ENCODE measurements around the gene ZBTB16.

Gene ZBTB16

DNA sequence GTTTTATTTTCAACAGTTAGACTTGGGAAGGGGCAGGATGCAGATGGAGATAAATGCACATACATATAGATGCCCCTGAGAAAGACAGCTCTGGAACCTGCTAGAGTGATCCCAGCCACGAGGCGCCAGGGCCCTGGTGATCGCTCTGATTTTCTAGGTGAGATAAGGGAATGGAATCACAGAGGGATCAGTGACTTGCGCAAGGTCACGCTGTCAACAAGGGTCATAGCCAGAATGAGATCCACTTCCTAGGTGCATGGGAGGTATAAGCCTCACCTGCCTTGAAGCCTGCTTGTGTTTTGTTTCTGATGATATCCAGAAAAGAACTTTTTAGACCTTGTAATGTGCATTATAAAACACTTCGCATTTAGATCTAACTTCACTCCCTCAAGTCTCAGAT lies 47.5 kb downstream of the ZBTB16 start:
- DNase-seq (ENCODE audit: low read depth): no peak

DNA sequence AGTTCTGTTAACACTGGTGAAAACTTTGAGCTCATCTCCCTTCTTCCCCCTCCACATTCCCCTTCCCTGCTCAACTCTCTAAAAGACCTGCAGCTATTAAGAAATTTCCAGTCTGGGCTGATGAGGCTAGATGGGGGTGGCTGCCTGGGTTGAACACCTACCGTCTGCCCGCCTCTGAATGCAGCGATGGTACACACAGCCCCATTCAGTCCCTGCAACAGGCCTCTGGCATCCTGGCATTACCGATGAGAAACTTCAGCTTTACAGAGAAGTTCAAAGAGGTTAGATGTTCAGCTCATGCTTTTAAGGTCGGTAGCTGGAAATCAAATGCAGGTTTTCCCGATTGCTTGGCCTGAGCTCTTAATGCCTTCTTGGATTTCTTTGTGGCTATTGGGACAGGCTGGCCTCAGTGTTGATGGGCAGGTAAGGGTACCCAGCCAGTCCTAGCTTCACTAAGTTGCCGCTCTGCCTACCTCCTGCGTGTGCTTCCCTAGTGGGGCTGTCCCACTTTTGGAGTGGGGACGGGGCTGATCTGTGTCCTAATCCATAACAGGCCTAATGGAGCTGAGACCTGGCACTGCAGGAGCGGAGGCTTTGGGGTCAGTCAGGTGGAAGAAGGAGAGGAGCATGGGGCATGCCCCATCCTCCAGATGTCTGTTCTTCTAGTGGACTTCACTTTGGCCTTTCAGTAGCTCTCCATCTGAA lies 49.1 kb downstream of the ZBTB16 start:
- DNase-seq (ENCODE audit: low read depth): no peak

DNA sequence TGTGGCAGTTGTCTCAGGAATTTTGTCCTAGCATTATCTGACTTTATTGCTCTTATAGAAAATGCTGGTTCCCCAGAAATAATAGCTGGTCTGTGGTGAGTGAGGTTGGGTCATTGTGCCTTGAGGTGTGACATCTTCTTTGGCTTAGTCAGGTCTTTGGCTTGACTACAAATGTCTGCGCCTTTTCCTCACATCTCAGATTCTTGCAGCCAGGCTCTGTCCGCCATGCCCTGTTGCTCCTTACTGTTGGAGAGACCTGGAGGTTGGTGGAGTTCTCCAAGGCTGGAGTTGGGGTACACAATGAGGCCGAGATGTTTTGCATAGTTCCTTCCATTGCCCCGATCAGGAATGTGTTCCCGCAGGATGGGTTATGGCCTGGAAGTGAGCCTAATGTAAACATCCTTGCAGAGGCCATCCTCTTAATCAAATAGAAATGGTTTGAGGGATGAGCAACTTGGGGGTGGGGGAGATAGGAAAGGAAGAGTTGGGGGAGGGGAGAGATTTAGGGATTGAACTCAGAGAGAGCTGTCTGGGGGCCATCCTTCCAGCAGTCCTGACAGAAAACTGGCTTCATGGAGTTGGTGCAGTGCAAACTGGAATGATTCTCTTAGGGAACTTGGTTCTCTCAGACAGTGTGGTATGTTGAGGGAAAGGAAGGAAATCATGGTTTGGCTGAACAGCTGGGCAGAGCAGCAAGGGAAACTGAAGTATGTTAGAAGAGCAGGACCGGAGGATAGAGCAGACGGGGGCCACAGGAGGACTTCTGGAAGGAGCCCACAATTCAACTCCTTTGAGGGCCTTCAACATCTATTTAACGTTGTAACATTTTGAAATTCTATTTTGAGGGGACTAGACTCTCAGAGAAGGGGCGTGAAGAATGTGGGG lies 49.9 kb downstream of the ZBTB16 start:
- DNase-seq (ENCODE audit: low read depth): no peak

DNA sequence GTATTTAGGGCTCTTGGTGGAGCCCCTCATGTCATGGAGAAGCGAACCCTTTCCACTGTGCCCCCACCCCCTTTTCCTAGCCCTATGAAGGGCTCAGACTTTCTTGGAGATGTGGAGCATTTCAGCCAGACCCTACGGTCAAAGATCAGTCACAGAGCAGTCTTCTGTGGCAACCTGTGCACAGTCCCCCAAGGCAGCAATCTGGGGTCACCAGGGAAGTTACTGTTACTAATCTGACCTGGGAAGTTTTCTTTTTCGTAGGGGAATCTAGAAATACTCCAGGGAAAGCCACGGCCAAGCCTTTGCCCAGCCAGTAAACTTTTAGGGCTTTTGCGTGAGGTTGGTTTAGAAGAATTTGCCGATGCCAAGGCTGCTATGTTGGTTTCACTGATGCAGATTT lies 50.6 kb downstream of the ZBTB16 start:
- no peak for DNase-seq (ENCODE audit: low read depth)

DNA sequence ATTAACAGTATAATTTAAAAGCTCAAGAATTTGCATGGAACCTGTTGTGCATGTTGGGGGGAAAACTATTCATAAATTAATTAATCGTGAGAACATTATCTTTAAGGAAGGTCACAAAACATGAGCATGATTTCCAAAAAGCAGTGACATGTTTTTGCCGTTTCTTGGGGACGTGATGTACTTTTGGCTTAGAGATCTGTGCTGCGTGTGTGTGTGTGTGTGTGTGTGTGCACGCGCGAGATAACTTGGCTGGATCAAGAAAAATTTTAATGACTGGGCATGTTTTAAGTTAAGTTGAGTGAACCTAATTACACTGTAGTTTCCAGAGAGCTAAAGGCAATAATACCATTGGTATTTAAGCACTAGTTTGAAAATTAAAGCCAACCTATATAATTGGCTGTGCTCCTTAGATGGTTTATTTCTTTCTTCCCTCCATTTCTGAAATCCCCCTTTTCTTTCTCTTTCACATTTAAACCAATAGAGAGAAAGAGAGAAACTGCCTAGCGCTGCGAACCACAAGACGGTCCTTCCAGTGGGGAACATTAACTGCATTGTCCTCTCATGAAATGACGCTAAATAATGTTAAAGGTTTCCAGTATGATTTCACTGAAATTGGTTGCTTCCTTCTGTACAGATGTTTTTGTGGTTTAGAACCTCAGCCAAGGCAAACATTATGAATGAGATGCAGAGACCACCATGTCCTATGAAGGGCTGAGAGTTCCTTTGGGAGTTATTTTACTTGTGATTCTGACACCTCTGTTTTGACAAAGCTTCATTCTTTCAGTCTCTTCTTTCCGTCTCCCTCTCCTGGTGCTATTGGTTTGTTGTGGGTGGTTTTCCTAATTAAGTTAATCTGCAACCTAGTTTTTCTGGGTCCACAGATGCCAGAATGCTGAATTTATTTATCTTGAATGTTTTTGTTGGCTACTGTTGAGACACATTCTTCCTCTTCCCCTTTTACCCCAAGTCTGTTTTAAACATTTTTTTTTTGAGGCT lies 51.7 kb downstream of the ZBTB16 start:
- no peak for DNase-seq (ENCODE audit: low read depth)

DNA sequence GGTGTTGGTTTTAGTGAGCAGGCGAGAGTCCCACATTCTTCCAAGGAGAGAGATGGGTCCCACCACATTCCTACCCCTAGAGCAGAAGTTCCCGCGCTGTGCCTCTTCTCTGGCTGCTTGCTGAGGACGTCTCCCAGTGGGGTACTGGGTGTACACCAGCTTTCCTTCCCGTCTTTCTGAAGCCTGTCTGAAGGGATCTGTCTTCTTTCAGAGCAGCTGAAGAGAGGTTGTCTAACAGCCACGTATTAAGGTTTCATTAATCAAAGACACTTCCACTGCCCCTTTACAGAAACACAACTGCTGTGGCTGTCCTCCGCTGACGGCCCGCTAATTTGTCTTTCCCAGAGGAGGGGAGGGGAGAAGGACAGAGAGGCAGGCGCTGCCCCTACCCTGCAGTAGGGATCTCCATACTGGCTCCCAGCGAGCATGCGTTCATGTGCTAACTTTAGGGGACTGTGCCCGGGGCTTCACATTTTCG lies 56.0 kb downstream of the ZBTB16 start:
- no peak for DNase-seq (ENCODE audit: low read depth)

DNA sequence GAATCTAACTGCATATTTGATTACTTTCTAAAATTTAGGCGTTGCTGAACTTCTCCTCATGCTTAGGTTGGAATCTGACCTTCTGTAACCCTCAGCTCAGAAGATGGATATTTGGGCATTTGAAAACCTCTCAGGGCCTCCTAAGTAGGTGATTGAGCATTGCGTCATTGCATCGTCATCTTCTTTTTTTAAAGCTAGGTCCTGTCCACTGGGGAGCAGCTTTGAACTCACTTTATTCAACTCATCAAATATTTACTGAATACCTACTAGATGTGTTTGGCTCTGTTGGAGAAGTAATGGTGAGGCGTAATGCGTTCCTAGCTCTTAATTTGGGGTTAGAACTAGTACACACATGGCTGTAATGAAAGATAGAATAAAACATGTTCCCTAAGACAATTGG lies 56.8 kb downstream of the ZBTB16 start:
- DNase-seq (ENCODE audit: low read depth): no peak

DNA sequence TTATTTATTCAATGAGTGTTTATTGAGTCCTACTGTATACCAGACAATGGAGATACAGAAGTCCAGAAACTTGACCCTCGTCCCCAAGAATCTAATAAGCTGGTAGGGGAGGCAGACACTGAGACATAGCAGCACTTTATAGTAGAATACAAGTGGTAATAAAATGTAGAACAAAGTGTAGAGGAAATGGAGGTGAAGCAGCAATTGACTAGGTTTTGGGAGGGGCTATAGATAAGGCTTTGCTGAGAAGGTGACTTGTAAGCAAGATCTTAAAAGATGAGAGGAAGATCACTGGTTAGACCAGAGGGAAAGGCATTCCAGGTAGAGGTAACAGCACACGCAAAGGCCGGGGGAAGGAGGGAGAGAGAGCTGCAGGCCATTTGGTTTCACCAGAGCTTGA lies 57.3 kb downstream of the ZBTB16 start:
- DNase-seq (ENCODE audit: low read depth): no peak

DNA sequence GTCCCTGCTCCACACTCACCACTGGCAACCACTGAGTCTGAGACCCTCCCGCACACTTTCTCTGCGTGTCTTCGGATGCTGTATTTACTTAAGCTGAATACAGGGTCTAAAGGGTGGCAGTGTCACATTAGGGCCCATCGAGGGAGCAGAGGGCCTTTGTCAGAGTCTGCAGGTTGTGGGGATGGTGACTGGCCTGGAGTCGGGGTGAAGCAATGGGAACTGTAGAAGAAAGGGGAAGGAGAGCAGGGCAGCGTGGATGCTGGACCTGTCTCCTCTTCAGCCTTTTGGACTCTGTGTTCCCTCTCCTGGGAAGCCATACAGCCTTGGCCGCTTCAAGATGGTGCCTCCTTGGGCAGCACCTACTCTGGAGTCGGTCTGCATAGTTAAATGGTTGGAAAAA lies 61.1 kb downstream of the ZBTB16 start:
- DNase-seq (ENCODE audit: low read depth): no peak

DNA sequence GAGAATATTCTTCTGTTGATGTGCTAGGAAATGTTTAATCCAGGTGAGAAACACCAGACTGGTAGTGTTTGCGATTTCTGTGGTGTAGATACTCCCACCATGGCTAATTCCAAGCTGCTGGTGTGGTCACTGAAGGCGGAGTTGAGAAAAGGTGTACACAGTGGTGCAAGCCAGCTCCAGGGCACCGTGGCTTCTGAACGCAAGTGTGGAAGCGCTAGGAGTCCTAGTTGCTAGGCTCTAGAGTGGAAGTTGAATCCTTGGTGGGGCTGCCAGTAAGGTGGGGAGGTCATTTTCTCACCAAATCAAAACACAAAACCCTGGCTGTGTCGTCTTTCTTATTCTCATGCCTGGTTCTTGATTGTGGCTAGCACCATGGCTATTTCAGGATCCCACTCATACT lies 61.6 kb downstream of the ZBTB16 start:
- DNase-seq (ENCODE audit: low read depth): no peak

DNA sequence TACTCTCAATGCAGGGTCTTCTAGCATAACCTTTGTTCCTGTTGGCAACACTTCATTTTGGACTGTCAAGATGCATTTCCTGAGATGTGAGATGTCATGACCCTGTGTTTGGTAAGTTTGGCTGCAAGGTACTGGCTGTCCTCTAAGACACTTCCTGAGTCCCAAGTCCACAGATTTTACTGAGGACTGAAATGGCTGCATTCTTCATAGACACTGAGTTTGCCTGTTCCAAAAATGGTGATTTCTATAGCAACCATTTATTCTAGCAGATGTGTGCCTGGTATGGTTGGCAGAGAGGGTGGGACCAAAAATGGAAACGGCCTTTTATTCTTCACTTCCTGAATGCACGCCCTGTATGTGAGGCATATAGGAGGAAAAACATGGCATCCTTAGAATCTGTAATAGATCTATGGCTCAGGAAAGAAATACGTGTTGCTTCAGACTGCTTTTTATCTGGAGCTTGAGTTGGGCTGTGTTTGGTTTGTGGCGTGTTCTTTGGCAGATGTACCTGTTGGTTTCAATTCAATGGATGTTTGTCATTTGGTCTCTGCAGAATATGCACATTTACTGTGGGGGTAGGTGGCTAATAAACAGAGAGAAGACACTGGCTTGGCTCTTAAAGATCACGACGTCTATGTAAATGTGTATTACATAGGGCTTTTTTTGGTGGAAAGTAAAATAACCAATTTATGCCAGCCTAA lies 62.4 kb downstream of the ZBTB16 start:
- no peak for DNase-seq (ENCODE audit: low read depth)

DNA sequence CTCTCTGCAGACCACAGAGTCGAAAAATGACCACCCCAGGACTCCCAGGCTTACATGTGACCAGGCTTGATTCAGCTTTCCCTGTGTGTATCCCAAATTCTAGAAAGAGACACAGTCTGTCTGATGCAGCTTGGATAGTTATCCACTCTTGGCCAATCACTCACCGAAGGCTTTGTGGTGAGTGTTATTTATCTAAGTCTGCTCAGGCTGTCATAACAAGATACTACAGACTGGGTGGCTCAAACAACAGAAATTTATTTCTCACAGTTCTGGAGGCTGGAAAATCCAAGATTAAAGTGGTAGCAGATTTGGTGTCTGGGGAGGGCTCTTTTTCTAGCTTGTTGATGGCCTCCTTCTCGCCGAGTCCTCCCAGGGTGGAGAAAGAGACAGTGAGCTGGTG lies 63.2 kb downstream of the ZBTB16 start:
- no peak for DNase-seq (ENCODE audit: low read depth)

DNA sequence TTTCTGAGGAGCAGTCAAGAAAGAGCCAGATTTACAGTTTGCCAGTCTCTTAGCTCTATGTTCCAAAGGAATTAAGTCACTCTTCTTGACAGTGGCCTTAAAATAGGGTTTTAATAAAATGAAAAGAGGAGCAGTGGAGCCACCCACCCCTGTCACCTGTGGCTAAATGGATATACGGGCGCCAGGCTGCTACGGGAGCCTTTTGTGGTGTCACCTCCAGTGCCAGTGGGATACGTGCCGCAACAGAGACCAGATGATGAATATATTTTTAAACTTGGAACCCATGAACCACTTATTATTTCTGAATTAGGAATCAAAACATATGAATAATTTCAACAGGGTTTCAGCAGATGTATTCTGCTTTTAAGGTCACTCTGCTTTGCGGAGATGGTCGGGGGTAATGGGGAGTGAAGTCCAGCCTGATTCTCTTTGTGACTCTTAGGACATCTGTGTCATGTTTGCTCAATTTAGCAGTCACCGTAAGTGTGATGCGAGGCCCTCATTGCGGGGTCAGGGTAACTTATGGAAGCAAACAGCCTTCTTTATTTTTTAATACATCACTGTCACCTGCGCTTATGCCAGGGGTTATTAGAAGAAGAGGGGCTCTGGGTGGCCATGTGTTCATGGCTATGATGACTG lies 64.3 kb downstream of the ZBTB16 start:
- DNase-seq (ENCODE audit: low read depth): no peak

DNA sequence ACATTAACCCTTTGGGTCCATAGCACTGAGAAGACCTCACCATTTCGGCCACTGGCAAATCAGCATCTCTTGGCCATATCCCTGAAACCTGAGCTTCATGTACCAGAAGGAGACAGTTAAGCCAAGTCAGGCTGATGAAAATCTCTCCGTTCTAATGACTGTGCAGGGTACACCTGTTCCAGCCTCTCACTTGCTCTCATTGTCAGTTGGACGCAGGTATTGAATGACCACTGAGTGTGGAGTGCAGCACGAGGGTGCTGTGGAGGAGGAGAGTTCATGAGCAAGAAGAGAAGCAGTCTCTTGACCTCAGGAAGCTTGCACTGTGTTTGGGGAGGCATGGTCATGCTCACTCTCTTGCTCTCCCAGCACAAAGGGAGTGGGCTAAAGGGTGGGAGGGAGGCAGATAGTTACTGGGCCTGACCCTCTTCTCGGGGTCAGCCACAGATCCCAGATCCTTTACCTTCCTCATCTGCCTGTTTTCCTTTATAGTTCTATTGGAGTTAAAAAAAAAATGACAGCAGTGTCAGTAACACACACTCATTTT lies 65.2 kb downstream of the ZBTB16 start:
- no peak for DNase-seq (ENCODE audit: low read depth)

DNA sequence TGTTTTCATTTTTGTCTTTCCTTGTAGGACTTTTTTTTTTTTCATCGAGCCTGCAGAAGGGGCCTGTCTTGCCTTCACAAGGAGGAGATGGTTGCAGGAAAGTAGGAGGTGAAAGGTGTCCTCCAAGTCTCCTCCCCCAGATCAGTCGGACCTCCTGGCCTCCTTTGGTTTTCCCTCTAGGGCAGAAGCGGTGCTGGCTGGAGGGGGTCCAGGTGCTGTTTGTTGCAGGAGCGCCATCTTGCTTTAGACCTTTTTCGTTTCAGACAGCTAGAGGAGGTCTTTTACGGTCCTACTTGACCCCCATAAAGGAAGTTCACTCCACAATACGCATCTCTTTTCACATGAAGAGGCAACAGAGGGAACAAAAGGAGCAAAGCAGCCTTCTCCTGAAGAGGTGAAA lies 66.0 kb downstream of the ZBTB16 start:
- DNase-seq (ENCODE audit: low read depth): no peak

DNA sequence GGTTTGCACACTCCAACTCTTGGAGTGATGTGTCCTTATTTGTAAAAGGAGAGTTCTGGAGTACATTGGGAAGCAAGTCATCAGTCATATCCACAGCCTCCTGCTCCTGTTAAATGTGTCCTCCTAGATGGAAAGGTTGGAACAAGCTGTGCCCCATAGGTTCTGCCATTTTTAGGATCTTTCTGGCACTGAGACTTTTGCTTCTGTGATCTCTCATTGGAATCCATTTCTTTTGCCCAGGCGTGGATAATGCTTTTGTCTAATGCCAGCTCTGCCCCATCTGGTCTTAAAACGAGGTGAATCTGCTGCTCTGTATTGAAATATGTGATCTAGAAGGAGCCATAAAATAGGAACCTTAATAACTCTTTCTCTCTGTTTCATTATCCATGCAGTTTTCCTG lies 66.4 kb downstream of the ZBTB16 start:
- no peak for DNase-seq (ENCODE audit: low read depth)

DNA sequence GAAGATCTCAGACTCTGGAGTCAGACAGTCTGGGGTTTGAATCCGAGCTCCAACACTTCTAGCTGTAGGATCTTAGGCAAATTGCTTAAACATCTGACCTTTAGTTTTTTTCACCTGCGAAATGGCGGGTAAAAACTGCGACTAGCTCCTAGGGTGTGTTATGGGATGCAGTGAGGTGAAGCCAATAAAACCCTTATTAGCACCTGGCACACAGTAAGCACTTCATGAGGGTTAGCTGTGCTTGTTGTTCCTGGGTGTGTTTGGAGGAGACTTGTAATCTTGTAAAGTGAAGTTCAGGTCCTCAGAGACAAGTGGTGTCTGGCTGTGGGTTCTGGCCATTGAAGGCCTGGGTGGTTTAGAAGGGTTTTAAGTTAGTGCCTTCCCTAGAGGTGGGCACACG lies 68.9 kb downstream of the ZBTB16 start:
- DNase-seq (ENCODE audit: low read depth): no peak

DNA sequence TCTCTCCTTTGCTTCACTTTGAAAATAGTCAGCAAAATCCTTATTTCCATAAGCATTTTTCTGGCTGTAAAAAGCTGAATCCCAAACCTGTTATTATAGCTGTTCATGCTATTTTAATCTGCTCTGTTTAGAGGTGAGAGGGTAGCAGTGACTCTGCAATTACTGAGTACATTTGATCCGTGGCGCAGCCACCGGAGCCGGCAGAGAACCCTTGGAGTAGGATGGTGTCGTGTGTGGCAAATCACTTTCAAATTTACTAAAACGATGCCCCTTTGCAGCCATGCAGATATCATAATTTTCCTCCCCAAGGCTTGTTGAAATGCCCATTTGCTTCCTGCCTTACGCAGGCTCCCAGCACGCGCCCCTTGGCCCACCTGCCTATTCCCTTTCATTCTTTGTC lies 69.6 kb downstream of the ZBTB16 start:
- DNase-seq (ENCODE audit: low read depth): no peak

DNA sequence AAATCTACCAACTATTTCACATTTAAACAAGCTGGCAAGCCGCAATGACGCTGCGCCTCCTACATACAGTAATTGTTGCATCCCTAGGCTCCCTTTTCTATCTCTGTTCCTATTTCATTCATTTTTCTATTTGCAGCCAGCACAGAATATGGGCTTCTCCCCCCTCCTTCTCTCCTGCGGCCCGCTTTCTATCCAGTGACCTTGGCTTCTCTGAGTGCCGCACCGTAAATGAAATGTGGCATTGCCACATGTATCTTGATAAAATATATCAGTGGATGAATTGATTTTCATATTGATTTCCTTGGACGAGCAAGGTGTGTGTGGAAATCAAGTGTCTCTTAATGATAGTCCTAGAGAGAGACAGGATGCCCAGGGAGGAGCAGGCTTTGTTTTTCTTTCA lies 70.2 kb downstream of the ZBTB16 start:
- no peak for DNase-seq (ENCODE audit: low read depth)

DNA sequence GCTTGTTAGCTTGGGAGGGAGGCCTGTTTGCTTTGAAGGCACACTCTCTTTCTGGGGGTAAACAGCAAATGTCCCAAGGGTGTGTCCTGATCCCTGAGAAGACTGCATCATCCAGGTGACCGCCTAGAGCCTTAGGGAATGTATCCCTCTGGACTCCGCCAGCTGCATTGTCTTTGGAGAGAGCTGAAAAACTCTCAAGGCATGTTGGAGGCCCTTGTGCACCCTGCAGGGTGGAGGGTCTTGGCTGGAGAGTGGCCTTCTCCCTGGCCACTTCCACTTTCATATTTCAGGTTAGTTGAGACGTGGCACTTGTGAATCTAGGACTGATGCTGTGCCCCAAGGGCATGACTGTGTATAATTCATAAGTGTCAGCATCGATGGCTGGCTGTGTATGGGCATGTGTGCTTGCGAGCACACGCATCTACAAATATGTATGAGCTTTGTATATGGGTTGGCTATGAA lies 70.6 kb downstream of the ZBTB16 start:
- DNase-seq (ENCODE audit: low read depth): no peak

Measured in stimulated activated CD8-positive, alpha-beta memory T cell treated with anti-CD3 and anti-CD28 coated beads, Interleukin-4, amount 100 ng/mL, for 24 hours (primary cell).